OCI-LY7 (cell line): ENCODE results near the gene APOA1.

Source experiments
- CTCF ChIP-seq: fragments of 200-600 bp; sonication (generic); conservative IDR thresholded peaks from 2 replicates; pipeline ENCODE4 v1.5.1; 2014; ENCODE audit warnings: mild to moderate bottlenecking, antibody characterized with exemption, low read length, moderate library complexity, mixed read lengths
- EZH2phosphoT487 ChIP-seq: fragments of 200-600 bp; sonication (generic); IDR thresholded peaks from 2 replicates; pipeline ENCODE4 v1.6.1; 2018; ENCODE audit warnings: low read depth, borderline replicate concordance, mild to moderate bottlenecking, mixed run types, antibody characterized with exemption, low read length, moderate library complexity, mixed read lengths

GRCh38 chr11:116786966-116787365 lies 50.5 kb downstream of the APOA1 start:
- TF ChIP-seq CTCF (no peak), EZH2phosphoT487 (no peak)
